AG09309 (cell line): ENCODE measurements around the gene SLC16A2.
A peak's percentile ranks its signal among the peaks of the same experiment; 100 is the strongest.
"Not testable (repeated sequence)": the region's sequence is repeated elsewhere in the genome, so short reads cannot be mapped to it uniquely, and the experiment has no call there.

Source experiments
- DNase-seq: peaks from one replicate; pipeline ENCODE4 v3.0.0-alpha.2; 2010; ENCODE audit warnings: low read depth
- H3K4me3 ChIP-seq: 2 replicates; pipeline ENCODE4 v1.5.1; 2011; ENCODE audit warnings: mild to moderate bottlenecking, low read depth, low read length, moderate library complexity; ENCODE audit not compliant: control insufficient read depth
- TF ChIP-seq, protein P1 (sequence below): IDR thresholded peaks from 2 replicates; pipeline ENCODE4 v1.5.1; 2011; ENCODE audit warnings: mild to moderate bottlenecking, low read depth, low read length, inconsistent platforms; ENCODE audit not compliant: insufficient read depth, control insufficient read depth; ENCODE audit errors: missing control alignments

The SLC16A2 gene

GRCh38 chrX:74450803-74451449, 29.6 kb downstream of the SLC16A2 start:
- TF ChIP-seq, protein P1, sequence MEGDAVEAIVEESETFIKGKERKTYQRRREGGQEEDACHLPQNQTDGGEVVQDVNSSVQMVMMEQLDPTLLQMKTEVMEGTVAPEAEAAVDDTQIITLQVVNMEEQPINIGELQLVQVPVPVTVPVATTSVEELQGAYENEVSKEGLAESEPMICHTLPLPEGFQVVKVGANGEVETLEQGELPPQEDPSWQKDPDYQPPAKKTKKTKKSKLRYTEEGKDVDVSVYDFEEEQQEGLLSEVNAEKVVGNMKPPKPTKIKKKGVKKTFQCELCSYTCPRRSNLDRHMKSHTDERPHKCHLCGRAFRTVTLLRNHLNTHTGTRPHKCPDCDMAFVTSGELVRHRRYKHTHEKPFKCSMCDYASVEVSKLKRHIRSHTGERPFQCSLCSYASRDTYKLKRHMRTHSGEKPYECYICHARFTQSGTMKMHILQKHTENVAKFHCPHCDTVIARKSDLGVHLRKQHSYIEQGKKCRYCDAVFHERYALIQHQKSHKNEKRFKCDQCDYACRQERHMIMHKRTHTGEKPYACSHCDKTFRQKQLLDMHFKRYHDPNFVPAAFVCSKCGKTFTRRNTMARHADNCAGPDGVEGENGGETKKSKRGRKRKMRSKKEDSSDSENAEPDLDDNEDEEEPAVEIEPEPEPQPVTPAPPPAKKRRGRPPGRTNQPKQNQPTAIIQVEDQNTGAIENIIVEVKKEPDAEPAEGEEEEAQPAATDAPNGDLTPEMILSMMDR = no peak
- no peak overlapping the region for H3K4me3 ChIP-seq
- peak; percentile 84 for DNase-seq

DNA sequence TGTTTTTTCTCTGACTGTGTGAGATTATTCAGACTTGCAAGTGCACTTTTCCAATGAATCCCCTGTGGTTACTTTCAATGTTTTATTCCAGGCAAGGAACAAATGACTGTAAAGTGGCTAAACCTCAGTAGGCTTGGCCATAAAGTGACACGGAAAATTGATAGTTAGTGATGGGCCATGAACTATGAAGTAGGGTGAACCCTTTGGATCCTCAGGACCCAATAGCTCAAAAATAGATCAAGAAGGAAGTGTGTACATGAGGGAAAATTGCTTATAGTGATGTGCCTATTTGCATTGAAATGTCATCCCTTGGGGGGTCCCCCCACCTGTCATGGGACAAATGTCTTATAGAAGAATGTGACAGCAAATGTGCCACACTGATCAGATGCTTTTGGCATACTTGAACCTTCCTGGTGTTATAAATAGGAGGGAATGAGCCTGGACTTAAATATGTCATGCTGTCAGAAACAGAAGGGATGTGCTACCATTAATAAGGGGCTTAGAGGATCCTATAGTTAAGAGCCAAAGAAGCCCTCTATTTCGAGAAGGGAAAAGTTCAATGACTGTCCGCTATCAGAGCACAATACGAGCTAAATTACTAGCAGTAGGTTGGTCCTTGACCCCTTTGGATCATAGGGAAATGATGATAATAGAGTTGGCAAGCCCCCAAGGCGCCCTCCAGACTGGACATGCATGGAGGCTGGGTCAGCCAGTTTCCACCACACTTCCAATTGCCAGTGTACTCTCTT, 30.3 kb downstream of the SLC16A2 start:
- TF ChIP-seq, protein P1 = no peak
- no peak for DNase-seq
- H3K4me3 ChIP-seq = no peak overlapping the region

GRCh38 chrX:74452199-74452481, 30.8 kb downstream of the SLC16A2 start:
- H3K4me3 ChIP-seq = no peak overlapping the region
- DNase-seq = no peak
- TF ChIP-seq, protein P1 = no peak

- TF ChIP-seq, protein P1 = no peak
- no peak overlapping the region for H3K4me3 ChIP-seq
- DNase-seq = no peak
Measured at GRCh38 chrX:74453178-74453577, 31.9 kb downstream of the SLC16A2 start.

DNA sequence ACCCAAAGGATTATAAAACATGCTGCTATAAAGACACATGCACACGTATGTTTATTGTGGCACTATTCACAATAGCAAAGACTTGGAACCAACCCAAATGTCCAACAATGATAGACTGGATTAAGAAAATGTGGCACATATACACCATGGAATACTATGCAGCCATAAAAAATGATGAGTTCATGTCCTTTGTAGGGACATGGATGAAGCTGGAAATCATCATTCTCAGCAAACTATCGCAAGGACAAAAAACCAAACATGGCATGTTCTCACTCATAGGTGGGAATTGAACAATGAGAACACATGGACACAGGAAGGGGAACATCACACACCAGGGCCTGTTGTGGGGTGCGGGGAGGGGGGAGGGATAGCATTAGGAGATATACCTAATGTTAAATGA, 32.9 kb downstream of the SLC16A2 start:
- DNase-seq, H3K4me3 ChIP-seq: not testable (repeated sequence)

GRCh38 chrX:74458736-74459135, 37.4 kb downstream of the SLC16A2 start:
- peak; percentile 69 for DNase-seq
- no peak overlapping the region for H3K4me3 ChIP-seq
- TF ChIP-seq, protein P1 = peak; percentile 4

GRCh38 chrX:74461384-74461783, 40.1 kb downstream of the SLC16A2 start:
- DNase-seq = no peak
- TF ChIP-seq, protein P1 = no peak
- H3K4me3 ChIP-seq = no peak overlapping the region
